ENCODE results near the gene TLN1. TPM values are rescaled to one million over a fixed set of nuclear protein-coding genes. Genes with fewer than 3 reads are reported as not detected.

TLN1 gene
- polyA plus RNA-seq, 1 donor from 2014 or later, result 106 TPM

DNA sequence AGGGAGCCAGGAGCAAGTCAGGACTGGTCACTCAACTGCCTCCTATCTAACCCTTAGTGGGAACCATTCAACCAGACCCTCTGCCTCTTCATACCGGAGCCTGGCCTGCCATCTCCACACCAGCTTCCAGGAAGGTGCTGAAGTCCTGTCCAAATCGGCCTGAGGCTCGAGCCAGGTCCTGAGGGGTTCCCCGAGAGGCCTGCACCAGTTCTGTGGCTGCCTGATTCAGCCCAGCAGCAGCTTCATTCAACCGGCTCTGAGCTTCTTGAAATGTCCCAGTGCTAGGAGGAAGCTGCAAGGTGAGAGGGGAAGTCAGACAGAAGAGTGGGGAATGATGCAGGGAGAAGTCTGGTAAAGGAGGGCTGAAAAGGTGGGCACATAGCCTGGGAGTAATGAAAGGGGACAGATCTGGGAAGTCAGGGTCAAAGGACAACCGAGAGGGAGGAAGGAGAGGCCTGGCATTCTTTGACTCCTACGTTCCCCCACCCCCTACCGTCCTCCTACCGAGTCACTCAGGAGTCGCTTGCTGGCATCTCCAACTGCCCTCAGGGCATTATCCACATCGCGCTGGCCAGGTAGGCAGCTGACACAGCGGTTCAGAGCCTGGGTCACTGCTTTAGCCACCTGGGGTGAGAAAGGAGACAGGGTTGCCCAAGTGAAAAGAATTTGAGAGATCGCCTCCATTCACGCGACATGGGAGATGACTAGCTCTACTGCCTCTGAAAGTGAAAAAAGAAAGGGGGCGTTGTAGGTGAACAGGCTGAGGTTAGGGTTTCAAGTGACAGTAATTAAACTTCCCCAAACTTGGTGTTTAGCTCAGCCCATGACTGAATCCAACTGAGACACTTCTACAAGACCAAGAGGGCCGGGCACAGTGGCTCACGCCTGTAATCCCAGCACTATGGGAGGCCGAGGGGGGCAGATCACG is 20.2 kb downstream of the TLN1 start:
- Mint-ChIP-seq H3K4me3 (no peak overlapping the region), H3K27ac (no peak overlapping the region), H3K36me3 (peaks cover 6% of the 10 kb centered on the region), H3K9me3 (no peaks in the 10 kb centered on the region), H3K4me1 (peaks cover 1 to 5% (median 3%) of the 10 kb centered on the region in 3 donors), H3K27me3 (no peaks in the 10 kb centered on the region)

DNA sequence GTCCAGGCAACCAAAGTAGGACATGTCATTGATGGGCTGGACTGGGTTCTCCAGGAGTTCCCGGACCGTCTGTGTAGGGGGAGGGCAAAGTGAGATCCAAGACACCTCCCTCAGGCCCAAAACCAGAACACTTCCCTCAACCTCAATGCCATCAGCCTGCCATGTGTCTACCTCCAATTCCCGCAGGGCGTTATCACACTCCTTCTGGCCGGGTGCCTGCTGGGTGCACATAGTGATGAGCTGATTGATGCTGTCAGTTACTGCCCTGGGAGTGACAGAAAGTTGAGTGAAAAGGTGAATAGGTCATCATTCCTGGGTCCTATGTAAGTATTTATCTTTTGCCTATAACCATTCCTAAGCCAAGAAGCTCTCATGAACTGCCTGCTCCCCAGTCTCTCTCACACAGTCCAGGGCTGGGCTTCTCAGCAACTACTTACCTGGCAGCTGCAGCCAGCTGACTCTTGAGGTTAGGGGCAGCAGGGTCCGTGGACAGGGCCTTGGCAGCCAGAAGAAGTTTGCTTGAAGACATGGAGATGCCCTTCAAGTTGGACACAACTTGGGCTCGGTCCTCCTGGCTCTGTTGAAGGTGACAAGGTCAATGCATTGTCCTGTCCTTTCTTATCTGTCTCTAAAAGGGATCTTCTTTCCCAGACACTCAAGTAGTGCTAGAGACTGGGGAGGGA is 21.0 kb downstream of the TLN1 start:
- no peak overlapping the region for H3K4me3 Mint-ChIP-seq
- peaks cover 6% of the 10 kb centered on the region for H3K36me3 Mint-ChIP-seq
- no peak overlapping the region for H3K27ac Mint-ChIP-seq
- peaks cover 2 to 5% (median 3%) of the 10 kb centered on the region in 3 donors for H3K4me1 Mint-ChIP-seq
- H3K9me3 Mint-ChIP-seq, result no peaks in the 10 kb centered on the region
- H3K27me3 Mint-ChIP-seq, result no peaks in the 10 kb centered on the region

- Mint-ChIP-seq H3K4me3 (no peak overlapping the region), H3K4me1 (peaks cover 0 to 4% (median 0%) of the 10 kb centered on the region in 3 donors), H3K27me3 (no peaks in the 10 kb centered on the region), H3K27ac (peak overlapping the region in 1 of 3 donors; percentile 88), H3K9me3 (no peaks in the 10 kb centered on the region), H3K36me3 (peaks cover 3% of the 10 kb centered on the region)
These were observed 23.8 kb downstream of the TLN1 start for GRCh38 chr9:35708146-35708545.

- H3K27me3 Mint-ChIP-seq, result no peaks in the 10 kb centered on the region
- no peak overlapping the region for H3K4me3 Mint-ChIP-seq
- H3K9me3 Mint-ChIP-seq, result no peaks in the 10 kb centered on the region
- peaks cover 0 to 4% (median 0%) of the 10 kb centered on the region in 3 donors for H3K4me1 Mint-ChIP-seq
- H3K36me3 Mint-ChIP-seq, result peaks cover 3% of the 10 kb centered on the region
- H3K27ac Mint-ChIP-seq, result no peak overlapping the region
These were observed 25.0 kb downstream of the TLN1 start for GRCh38 chr9:35706951-35707350.

DNA sequence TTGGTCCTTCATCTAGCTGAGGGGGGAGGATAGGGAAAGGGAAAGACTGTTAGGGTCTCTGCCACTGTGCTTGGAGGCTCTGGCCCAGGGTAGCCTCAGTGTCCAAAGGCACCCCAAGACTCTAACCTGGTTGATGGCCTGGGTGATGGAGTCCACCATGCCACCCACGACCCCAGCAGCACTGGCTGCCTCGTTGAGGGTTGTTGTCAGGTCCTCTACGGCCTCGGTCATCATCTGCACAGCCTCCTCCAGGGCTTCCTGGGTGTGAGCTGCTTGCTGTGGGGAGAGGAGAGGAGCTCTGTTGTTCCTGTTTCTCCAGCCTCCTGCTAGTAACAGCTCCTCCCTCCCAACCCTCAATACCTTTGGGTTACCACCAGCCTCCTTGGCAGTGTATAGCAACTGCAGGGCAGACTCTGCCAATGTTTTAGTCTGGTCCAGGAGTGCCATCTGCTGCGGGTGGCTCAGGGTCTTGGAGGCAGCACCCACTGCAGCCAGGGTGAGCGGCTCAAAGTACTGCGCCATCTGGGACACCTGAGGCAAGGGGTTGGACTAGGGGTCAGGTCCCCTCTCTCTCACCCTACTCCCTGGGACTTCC is 26.1 kb downstream of the TLN1 start:
- Mint-ChIP-seq H3K27ac (no peak overlapping the region), H3K36me3 (peaks cover 3% of the 10 kb centered on the region), H3K27me3 (no peaks in the 10 kb centered on the region), H3K9me3 (no peaks in the 10 kb centered on the region), H3K4me1 (peaks cover 0 to 4% (median 0%) of the 10 kb centered on the region in 3 donors), H3K4me3 (no peak overlapping the region)

DNA sequence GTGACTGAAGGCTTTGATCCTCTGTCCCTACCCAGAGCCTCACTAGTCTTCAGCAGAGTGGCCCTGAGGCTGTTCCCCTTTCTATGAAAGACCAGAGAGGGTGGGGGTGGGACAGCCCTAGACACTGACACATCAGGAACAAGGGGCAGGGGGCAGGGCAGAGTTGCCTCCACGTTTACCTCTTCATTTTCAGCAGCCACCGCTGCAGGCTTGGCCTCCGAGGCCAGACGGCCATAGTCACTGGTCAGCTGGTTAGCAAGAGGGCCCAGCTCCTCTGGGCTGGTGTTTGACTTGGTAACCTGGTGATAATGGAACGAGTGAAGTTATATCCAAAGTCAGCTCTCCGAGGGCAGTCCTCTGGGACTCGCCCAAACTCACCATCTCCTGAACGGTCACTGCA is 26.6 kb downstream of the TLN1 start:
- Mint-ChIP-seq H3K27ac (no peak overlapping the region), H3K9me3 (no peaks in the 10 kb centered on the region), H3K4me3 (no peak overlapping the region), H3K4me1 (peaks cover 0 to 4% (median 0%) of the 10 kb centered on the region in 3 donors), H3K27me3 (no peaks in the 10 kb centered on the region), H3K36me3 (peaks cover 3% of the 10 kb centered on the region)

- no peak overlapping the region for H3K27ac Mint-ChIP-seq
- no peak overlapping the region for H3K4me3 Mint-ChIP-seq
- H3K9me3 Mint-ChIP-seq, result no peaks in the 10 kb centered on the region
These were observed 27.9 kb downstream of the TLN1 start for GRCh38 chr9:35703906-35704672.

GRCh38 chr9:35702696-35703095 is 29.3 kb downstream of the TLN1 start:
- peak overlapping the region in 1 of 3 donors; percentile 54 for H3K27ac Mint-ChIP-seq
- H3K9me3 Mint-ChIP-seq, result no peaks in the 10 kb centered on the region
- H3K36me3 Mint-ChIP-seq, result peaks cover 1% of the 10 kb centered on the region
- peaks cover 0 to 4% (median 0%) of the 10 kb centered on the region in 3 donors for H3K4me1 Mint-ChIP-seq
- H3K27me3 Mint-ChIP-seq, result no peaks in the 10 kb centered on the region
- no peak overlapping the region for H3K4me3 Mint-ChIP-seq

More at GRCh38 chr9:35703906-35704672, 27.9 kb downstream of the TLN1 start:
- peaks cover 0 to 4% (median 0%) of the 10 kb centered on the region in 3 donors for H3K4me1 Mint-ChIP-seq
- H3K36me3 Mint-ChIP-seq, result peaks cover 3% of the 10 kb centered on the region
- H3K27me3 Mint-ChIP-seq, result no peaks in the 10 kb centered on the region

DNA sequence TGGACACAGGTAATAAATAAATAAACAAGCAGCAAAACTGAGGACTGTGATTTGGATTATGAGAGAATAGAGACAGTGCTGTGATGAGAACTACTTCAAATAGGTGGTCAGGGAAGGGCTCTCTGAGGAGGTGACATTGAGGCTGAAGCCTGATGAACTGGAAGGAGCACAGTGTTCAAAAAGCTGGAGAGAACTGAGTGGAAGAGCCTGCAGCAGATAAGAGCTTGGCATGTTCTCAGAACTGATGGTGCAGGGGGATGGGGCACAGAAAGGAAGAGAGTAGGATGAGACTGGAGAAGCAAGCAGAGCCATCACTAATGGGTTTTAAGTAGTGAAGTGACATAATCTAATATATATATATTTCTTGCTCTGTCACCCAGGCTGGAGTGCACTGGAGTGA is 31.1 kb downstream of the TLN1 start:
- Mint-ChIP-seq H3K27me3 (no peaks in the 10 kb centered on the region), H3K27ac (no peak overlapping the region), H3K36me3 (peaks cover 1% of the 10 kb centered on the region), H3K4me1 (peaks cover 6% of the 10 kb centered on the region in 3 donors), H3K4me3 (no peak overlapping the region), H3K9me3 (no peaks in the 10 kb centered on the region)

GRCh38 chr9:35700031-35700430 is 32.0 kb downstream of the TLN1 start:
- no peaks in the 10 kb centered on the region for H3K27me3 Mint-ChIP-seq
- peaks cover 6% of the 10 kb centered on the region in 3 donors for H3K4me1 Mint-ChIP-seq
- H3K9me3 Mint-ChIP-seq, result no peaks in the 10 kb centered on the region
- peaks cover 1% of the 10 kb centered on the region for H3K36me3 Mint-ChIP-seq
- H3K27ac Mint-ChIP-seq, result no peak overlapping the region
- H3K4me3 Mint-ChIP-seq, result no peak overlapping the region

GRCh38 chr9:35698231-35698630 is 33.8 kb downstream of the TLN1 start:
- Mint-ChIP-seq H3K4me3 (no peak overlapping the region), H3K4me1 (peaks cover 4 to 8% (median 6%) of the 10 kb centered on the region in 3 donors), H3K27ac (peak overlapping the region in 1 of 3 donors; percentile 82), H3K9me3 (no peaks in the 10 kb centered on the region), H3K27me3 (no peaks in the 10 kb centered on the region), H3K36me3 (no peaks in the 10 kb centered on the region)

DNA sequence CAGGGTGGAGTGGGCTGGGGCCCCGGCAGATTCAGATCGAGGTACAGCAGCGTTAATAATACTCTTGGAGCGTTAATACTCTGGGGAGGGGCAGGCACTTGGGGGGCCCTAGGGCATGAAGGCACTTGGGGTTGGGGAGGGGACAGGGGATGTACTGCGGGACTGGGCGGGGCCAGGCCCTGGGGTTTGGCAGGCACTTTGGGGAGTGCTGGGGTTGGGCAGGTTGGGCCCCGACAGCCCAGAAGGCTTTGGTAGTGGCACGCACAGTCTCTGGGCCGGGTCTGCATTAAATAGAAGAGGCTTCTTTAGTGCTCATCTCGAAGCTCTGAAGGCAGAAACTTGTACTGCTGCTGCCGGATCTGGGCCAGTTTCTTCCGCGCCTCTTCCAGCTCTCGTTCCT is 34.5 kb downstream of the TLN1 start:
- peak overlapping the region in 1 of 3 donors; percentile 85 for H3K27ac Mint-ChIP-seq
- no peak overlapping the region for H3K4me3 Mint-ChIP-seq
- no peaks in the 10 kb centered on the region for H3K36me3 Mint-ChIP-seq
- H3K4me1 Mint-ChIP-seq, result peaks cover 4 to 8% (median 6%) of the 10 kb centered on the region in 3 donors
- no peaks in the 10 kb centered on the region for H3K9me3 Mint-ChIP-seq
- H3K27me3 Mint-ChIP-seq, result no peaks in the 10 kb centered on the region

DNA sequence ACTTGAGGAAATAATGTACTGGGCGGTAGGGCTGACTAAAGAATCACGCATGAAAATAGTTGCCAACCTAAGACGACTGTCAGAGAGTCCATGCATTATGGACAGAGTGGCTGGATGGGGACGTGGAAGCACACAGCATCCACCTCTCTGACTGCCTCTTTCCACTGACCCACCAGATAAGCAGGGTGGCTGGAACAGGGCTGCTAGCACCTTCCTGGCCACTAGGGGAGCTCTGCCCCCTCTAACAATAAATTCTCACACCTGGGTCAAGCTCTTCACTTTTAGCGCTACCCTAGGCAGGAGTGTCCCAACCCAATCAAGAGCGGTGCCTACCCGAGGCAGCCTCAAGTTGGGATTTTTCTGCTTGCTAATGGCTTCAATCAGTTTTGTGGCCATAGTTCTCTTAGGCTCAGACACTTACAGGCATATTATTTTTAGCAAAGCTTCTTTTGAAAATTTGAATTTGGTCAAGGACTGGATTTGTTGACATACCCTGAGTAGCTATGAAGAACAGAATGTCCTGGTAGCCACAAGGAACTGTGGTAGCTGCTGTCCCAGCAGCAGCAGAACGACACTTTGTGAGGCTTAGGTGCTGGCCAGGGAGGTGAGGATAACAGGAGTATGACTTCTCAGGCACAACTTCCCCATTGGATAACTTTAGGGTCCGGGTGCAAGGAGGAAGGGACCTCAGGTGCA is 35.3 kb downstream of the TLN1 start:
- Mint-ChIP-seq H3K4me3 (peak overlapping the region in 1 of 4 donors; percentile 5), H3K27ac (peak overlapping the region in 2 of 3 donors; percentile 46 to 85), H3K4me1 (peaks cover 5 to 10% (median 6%) of the 10 kb centered on the region in 3 donors), H3K27me3 (no peaks in the 10 kb centered on the region), H3K36me3 (no peaks in the 10 kb centered on the region), H3K9me3 (no peaks in the 10 kb centered on the region)

DNA sequence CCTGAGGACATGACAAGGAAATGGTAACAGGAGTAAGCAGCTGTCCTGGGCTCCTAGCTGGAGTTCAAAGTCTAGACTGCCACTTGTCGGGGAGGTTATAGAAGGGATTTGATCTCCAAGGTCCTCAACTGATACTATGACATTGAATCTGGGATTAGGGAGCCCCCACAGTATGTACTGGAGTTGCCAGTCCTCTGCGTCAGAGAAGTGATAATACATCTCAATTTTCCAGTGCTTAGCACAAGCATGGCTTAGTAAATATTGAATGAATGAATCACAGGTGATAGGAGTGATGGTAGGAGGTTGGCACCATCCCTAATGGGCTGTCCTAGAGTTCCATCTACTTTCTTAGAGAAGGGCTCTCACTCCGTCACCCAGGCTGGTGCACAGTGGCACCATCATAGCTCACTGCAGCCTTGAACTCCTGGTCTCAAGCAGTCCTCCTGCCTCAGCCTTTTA is 36.0 kb downstream of the TLN1 start:
- Mint-ChIP-seq H3K27me3 (no peaks in the 10 kb centered on the region), H3K36me3 (no peaks in the 10 kb centered on the region), H3K9me3 (no peaks in the 10 kb centered on the region), H3K4me3 (no peak overlapping the region), H3K27ac (no peak overlapping the region), H3K4me1 (peaks cover 6 to 12% (median 6%) of the 10 kb centered on the region in 3 donors)
